ENCODE results near the gene DGKI. TPM values are rescaled to one million over a fixed set of nuclear protein-coding genes. Genes with fewer than 3 reads are reported as not detected.

The DGKI gene
- total RNA-seq, 1 donor from 2014 or later: 2.2 TPM

DNA sequence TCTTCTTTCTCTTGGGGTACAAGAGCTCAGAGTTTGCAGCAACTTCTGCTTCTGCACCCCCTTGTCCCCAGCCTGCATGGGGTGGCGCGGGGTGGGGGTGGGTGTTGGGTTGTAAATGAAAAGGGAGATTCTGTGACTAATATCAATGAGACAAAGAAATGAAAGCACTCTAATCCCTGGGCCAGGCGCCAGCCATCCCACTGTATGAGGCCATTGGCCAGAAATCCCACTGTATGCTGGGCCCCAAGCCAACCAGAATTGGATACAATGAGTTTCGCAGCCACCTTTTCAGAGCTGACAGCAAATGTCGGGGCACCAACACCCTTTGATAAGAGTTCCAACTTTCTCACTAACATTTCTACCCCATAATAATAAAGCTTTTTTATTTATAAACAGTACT is 492.4 kb downstream of the DGKI start:
- Mint-ChIP-seq H3K36me3 (ENCODE audit: low read depth) (peaks cover 25% of the 10 kb centered on the region), H3K27me3 (ENCODE audit: low read depth) (no peaks in the 10 kb centered on the region), H3K4me1 (no peaks in the 10 kb centered on the region), H3K9me3 (peaks cover 11% of the 10 kb centered on the region), H3K4me3 (no peak overlapping the region), H3K27ac (ENCODE audit: unreplicated experiment) (no peak overlapping the region)
- DNase-seq (ENCODE audit: low read depth, low spot score): no peak
- TF ChIP-seq CTCF (conservative IDR thresholded peaks at IDR 0.05): no peak

DNA sequence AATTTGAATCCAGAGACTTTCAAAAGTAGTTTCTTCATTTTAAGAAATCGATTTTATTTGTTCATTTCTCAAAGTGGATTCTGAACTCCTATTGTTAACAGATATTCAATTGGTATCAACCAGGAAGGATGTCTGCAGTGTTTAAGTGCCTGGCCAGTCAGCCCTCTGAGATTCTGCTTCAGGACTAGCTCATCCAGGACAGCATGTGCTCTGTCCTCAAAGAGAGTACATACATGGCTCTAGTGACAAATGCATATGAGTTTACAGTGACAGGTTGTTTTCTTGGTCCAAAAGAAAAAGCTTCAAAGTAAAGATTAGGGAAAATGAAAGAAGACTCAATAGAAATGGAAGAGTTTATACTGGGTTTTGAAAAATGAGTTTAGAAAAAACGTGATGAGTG is 494.8 kb downstream of the DGKI start:
- DNase-seq (ENCODE audit: low read depth, low spot score): no peak
- no peaks in the 10 kb centered on the region for H3K27me3 Mint-ChIP-seq (ENCODE audit: low read depth)
- peaks cover 9% of the 10 kb centered on the region for H3K36me3 Mint-ChIP-seq (ENCODE audit: low read depth)
- H3K9me3 Mint-ChIP-seq: peaks cover 2% of the 10 kb centered on the region
- H3K27ac Mint-ChIP-seq (ENCODE audit: unreplicated experiment): no peak overlapping the region
- no peak overlapping the region for H3K4me3 Mint-ChIP-seq
- H3K4me1 Mint-ChIP-seq: peaks cover 6% of the 10 kb centered on the region
- no peak for TF ChIP-seq CTCF (conservative IDR thresholded peaks at IDR 0.05)

DNA sequence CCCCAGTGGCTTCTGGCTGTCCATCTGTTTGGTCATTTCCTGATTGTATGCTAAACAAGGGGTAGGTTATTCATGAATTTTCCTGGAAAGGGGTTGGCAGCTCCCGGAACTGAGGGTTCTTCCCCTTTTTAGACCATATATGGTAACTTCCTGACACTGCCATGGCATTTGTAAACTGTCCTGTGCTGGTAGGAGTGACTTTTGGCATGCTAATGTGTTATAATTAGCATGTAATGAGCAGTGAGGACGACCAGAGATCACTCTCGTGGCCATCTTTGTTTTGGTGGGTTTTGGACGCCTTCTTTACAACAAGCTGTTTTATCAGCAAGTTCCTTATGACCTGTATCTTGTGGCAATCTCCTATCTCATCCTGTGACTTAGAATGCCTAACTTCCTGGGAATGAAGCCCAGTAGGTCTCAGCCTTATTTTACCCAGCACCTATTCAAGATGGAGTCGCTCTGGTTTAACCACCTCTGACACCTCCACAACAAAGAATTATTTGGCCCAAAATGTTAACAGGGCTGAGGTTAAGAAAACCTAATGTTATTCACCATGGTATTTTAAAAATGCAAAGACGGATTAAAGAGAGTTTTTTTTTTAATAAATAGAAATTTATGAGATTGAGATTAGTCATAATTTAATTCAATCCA is 500.9 kb downstream of the DGKI start:
- H3K27me3 Mint-ChIP-seq (ENCODE audit: low read depth): no peaks in the 10 kb centered on the region
- no peak overlapping the region for H3K27ac Mint-ChIP-seq (ENCODE audit: unreplicated experiment)
- DNase-seq (ENCODE audit: low read depth, low spot score): no peak
- no peak for TF ChIP-seq CTCF (conservative IDR thresholded peaks at IDR 0.05)
- peak overlapping the region; percentile 14 for H3K4me3 Mint-ChIP-seq
- peaks cover 38% of the 10 kb centered on the region for H3K4me1 Mint-ChIP-seq
- no peaks in the 10 kb centered on the region for H3K9me3 Mint-ChIP-seq
- H3K36me3 Mint-ChIP-seq (ENCODE audit: low read depth): peaks cover 5% of the 10 kb centered on the region

DNA sequence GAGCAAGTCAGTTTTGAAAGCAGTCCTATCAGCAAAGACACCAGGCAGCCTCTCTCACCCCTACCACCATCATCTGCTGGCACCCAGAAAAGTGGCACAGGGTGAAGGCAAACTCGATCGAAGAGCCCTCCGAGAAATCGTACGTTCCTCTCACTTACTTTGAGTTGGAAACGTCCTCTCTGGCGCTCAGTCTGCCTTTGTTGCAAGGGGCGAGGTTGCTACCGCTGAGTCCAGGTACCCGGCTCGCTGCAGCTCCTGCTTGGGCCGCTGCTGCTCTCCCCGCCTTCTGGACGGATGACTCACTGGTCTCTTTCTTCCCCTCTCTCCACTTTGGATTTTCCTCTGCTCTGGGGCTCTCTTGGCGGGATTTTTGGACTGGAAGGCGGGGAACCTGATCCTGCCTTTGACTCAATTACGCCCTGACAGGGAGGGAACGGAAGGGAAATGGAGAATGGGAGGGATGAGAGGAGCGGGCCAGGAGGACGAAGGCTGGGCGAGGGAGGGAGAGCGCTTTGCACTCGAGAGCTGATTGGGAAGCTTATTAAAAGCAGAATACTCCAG is 503.4 kb downstream of the DGKI start, which contains the start of gene PTN:
Gene PTN, minus strand, starts transcription at position 453 of the 561 bp plus-strand sequence. CDS start 88,760 bp downstream, outside the sequence.
- Mint-ChIP-seq H3K27me3 (ENCODE audit: low read depth) (no peaks in the 10 kb centered on the region), H3K4me3 (peak within 1 kb of the TSS; percentile 94), H3K4me1 (peaks cover 55% of the 10 kb centered on the region), H3K9me3 (peaks cover 3% of the 10 kb centered on the region), H3K27ac (ENCODE audit: unreplicated experiment) (peak within 1 kb of the TSS; percentile 98), H3K36me3 (ENCODE audit: low read depth) (peaks cover 25% of the 10 kb centered on the region)
- peak; percentile 43 for DNase-seq (ENCODE audit: low read depth, low spot score)
- TF ChIP-seq CTCF (conservative IDR thresholded peaks at IDR 0.05): no peak

- no peak for TF ChIP-seq CTCF (conservative IDR thresholded peaks at IDR 0.05)
- Mint-ChIP-seq H3K27ac (ENCODE audit: unreplicated experiment) (peak overlapping the region; percentile 98), H3K4me3 (peak overlapping the region; percentile 94), H3K9me3 (peaks cover 3% of the 10 kb centered on the region), H3K36me3 (ENCODE audit: low read depth) (peaks cover 29% of the 10 kb centered on the region), H3K27me3 (ENCODE audit: low read depth) (no peaks in the 10 kb centered on the region), H3K4me1 (peaks cover 60% of the 10 kb centered on the region)
- DNase-seq (ENCODE audit: low read depth, low spot score): no peak
Observed at GRCh38 chr7:137342828-137343261, 503.9 kb downstream of the DGKI start.

All from neural crest cell (in vitro differentiated cells).